GM23248 (cell line): ENCODE measurements around the gene TNS3.

ENCODE experiments used
- EZH2 ChIP-seq: fragments of 200-600 bp; sonication (generic); IDR thresholded peaks from 2 replicates; pipeline ENCODE4 v1.6.1; 2018; ENCODE audit warnings: antibody characterized with exemption, mild to moderate bottlenecking; ENCODE audit not compliant: insufficient read depth, poor library complexity, severe bottlenecking
- EZH2phosphoT487 ChIP-seq: fragments of 200-600 bp; sonication (generic); IDR thresholded peaks from 2 replicates; pipeline ENCODE4 v1.6.1; 2018; ENCODE audit warnings: antibody characterized with exemption, moderate library complexity, mild to moderate bottlenecking, low read depth; ENCODE audit not compliant: insufficient read depth

- TF ChIP-seq EZH2phosphoT487 (no peak), EZH2 (no peak)
These were observed 85.8 kb downstream of the TNS3 start for GRCh38 chr7:47496056-47496665.
